ENCODE measurements around the gene FOXP1.

GRCh38 chr3:71587958-71588357, 4.4 kb upstream of the FOXP1 start:
- TF ChIP-seq POLR2A (IDR thresholded peaks at IDR 0.05; ENCODE audit: low read depth, low read length) (no peak), POLR2AphosphoS5 (IDR thresholded peaks at IDR 0.05; ENCODE audit: low read depth, low read length) (no peak), TAF1 (IDR thresholded peaks at IDR 0.05; ENCODE audit: borderline replicate concordance, low read depth, low read length) (no peak)

Measured in GM12892 (cell line).